HepG2 (cell line): Measurements from ENCODE around the gene LIPC. TPM values are rescaled to one million over a fixed set of nuclear protein-coding genes. Genes with fewer than 3 reads are reported as not detected.

Experiments used
- AHR ChIP-seq: IDR thresholded peaks from 2 replicates; pipeline ENCODE4 v1.6.1; 2018; ENCODE audit warnings: missing genetic modification reagents, missing compliant biosample characterization
- MXI1 ChIP-seq: IDR thresholded peaks from 3 replicates; pipeline ENCODE4 v1.6.1; 2012; ENCODE audit warnings: low read depth, low read length, inconsistent platforms, borderline replicate concordance
- ZNF7 ChIP-seq: IDR thresholded peaks from 2 replicates; pipeline ENCODE4 v1.6.1; 2016; ENCODE audit warnings: missing biosample characterization, missing genetic modification reagents
- polyA plus RNA-seq, 8 experiments: library from polyadenylated mRNA; depleted of rRNA in 3 of 8; stranded (reverse) in 7 of 8; unstranded in 1 of 8; fragments of >200 nt; fragmentation: Illumina TruSeq in 4 of 8; extraction: Trizol in 4 of 8; gene quantifications; 2 replicates each; pipeline versions ENCODE4 v1.2.1 to v1.2.3, GENCODE V29; 2011 to 2016; ENCODE audit warnings: low read depth in 4 of 8, missing spikeins in 1 of 8, mixed read lengths in 1 of 8; ENCODE audit not compliant: insufficient read depth in 1 of 8
- total RNA-seq, 5 experiments: library from RNA; depleted of rRNA; stranded (reverse); fragments of >200 nt; fragmentation: Illumina TruSeq; extraction: Trizol; gene quantifications; 2 replicates each; pipeline ENCODE4 v1.2.3, GENCODE V29; 2016; ENCODE audit warnings: low read depth in 1 of 5
- TF ChIP-seq, protein P1 (sequence below): sonication (generic); formaldehyde crosslinking; IDR thresholded peaks from 2 replicates; pipeline ENCODE4 v1.5.0; 2020; ENCODE audit warnings: mild to moderate bottlenecking, missing genetic modification reagents, borderline replicate concordance
- TF ChIP-seq, protein P2 (sequence below): sonication (generic); formaldehyde crosslinking; IDR thresholded peaks from 2 replicates; pipeline ENCODE4 v1.4.0; 2020; ENCODE audit warnings: missing genetic modification reagents, borderline replicate concordance
- TF ChIP-seq, protein P3 (sequence below): sonication (generic); formaldehyde crosslinking; IDR thresholded peaks from 2 replicates; pipeline ENCODE4 v1.4.0; 2020; ENCODE audit warnings: missing genetic modification reagents; ENCODE audit errors: not compliant biosample characterization

The LIPC gene
- total and polyA plus RNA-seq, 2 of the 13 experiments (the other 11 are each of a cell fraction or from before 2014, with no cell fraction given), result 26.0 to 38.0 TPM

DNA sequence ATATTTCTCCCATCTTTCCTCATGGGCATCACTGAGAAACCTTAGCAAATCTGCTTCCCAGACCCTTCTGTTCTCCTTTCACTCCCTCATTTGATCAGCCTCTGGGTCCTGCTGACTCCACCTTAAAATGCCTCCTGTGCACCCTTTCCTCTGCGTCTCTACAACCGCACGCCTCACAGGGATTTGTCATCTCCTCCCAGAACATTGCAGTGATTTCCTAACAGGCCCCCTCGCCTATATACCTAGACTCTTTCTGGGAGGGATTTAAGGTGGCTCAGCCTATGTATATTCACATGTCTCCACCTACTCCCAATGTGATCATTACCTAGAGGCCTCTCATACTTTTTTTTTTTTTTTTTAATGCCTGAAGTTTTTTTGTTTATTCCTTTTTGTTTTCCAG lies 69.2 kb downstream of the LIPC start (continued):
- TF ChIP-seq ZNF7 (CRISPR knock-in tag), result no peak
- TF ChIP-seq, protein P1, sequence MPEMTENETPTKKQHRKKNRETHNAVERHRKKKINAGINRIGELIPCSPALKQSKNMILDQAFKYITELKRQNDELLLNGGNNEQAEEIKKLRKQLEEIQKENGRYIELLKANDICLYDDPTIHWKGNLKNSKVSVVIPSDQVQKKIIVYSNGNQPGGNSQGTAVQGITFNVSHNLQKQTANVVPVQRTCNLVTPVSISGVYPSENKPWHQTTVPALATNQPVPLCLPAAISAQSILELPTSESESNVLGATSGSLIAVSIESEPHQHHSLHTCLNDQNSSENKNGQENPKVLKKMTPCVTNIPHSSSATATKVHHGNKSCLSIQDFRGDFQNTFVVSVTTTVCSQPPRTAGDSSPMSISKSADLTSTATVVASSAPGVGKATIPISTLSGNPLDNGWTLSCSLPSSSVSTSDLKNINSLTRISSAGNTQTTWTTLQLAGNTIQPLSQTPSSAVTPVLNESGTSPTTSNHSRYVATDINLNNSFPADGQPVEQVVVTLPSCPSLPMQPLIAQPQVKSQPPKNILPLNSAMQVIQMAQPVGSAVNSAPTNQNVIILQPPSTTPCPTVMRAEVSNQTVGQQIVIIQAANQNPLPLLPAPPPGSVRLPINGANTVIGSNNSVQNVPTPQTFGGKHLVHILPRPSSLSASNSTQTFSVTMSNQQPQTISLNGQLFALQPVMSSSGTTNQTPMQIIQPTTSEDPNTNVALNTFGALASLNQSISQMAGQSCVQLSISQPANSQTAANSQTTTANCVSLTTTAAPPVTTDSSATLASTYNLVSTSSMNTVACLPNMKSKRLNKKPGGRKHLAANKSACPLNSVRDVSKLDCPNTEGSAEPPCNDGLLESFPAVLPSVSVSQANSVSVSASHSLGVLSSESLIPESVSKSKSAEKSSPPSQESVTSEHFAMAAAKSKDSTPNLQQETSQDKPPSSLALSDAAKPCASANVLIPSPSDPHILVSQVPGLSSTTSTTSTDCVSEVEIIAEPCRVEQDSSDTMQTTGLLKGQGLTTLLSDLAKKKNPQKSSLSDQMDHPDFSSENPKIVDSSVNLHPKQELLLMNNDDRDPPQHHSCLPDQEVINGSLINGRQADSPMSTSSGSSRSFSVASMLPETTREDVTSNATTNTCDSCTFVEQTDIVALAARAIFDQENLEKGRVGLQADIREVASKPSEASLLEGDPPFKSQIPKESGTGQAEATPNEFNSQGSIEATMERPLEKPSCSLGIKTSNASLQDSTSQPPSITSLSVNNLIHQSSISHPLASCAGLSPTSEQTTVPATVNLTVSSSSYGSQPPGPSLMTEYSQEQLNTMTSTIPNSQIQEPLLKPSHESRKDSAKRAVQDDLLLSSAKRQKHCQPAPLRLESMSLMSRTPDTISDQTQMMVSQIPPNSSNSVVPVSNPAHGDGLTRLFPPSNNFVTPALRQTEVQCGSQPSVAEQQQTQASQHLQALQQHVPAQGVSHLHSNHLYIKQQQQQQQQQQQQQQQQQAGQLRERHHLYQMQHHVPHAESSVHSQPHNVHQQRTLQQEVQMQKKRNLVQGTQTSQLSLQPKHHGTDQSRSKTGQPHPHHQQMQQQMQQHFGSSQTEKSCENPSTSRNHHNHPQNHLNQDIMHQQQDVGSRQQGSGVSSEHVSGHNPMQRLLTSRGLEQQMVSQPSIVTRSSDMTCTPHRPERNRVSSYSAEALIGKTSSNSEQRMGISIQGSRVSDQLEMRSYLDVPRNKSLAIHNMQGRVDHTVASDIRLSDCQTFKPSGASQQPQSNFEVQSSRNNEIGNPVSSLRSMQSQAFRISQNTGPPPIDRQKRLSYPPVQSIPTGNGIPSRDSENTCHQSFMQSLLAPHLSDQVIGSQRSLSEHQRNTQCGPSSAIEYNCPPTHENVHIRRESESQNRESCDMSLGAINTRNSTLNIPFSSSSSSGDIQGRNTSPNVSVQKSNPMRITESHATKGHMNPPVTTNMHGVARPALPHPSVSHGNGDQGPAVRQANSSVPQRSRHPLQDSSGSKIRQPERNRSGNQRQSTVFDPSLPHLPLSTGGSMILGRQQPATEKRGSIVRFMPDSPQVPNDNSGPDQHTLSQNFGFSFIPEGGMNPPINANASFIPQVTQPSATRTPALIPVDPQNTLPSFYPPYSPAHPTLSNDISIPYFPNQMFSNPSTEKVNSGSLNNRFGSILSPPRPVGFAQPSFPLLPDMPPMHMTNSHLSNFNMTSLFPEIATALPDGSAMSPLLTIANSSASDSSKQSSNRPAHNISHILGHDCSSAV (CRISPR knock-in tag), result no peak
- no peak for TF ChIP-seq AHR
- TF ChIP-seq, protein P2, sequence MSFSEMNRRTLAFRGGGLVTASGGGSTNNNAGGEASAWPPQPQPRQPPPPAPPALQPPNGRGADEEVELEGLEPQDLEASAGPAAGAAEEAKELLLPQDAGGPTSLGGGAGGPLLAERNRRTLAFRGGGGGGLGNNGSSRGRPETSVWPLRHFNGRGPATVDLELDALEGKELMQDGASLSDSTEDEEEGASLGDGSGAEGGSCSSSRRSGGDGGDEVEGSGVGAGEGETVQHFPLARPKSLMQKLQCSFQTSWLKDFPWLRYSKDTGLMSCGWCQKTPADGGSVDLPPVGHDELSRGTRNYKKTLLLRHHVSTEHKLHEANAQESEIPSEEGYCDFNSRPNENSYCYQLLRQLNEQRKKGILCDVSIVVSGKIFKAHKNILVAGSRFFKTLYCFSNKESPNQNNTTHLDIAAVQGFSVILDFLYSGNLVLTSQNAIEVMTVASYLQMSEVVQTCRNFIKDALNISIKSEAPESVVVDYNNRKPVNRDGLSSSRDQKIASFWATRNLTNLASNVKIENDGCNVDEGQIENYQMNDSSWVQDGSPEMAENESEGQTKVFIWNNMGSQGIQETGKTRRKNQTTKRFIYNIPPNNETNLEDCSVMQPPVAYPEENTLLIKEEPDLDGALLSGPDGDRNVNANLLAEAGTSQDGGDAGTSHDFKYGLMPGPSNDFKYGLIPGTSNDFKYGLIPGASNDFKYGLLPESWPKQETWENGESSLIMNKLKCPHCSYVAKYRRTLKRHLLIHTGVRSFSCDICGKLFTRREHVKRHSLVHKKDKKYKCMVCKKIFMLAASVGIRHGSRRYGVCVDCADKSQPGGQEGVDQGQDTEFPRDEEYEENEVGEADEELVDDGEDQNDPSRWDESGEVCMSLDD (CRISPR knock-in tag), result no peak
- TF ChIP-seq MXI1, result no peak
- TF ChIP-seq, protein P3, sequence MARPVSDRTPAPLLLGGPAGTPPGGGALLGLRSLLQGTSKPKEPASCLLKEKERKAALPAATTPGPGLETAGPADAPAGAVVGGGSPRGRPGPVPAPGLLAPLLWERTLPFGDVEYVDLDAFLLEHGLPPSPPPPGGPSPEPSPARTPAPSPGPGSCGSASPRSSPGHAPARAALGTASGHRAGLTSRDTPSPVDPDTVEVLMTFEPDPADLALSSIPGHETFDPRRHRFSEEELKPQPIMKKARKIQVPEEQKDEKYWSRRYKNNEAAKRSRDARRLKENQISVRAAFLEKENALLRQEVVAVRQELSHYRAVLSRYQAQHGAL (CRISPR knock-in tag), result no peak
